CD14-positive monocyte (primary cell): ENCODE measurements around the gene NPR1. TPM values are rescaled to one million over a fixed set of nuclear protein-coding genes. Genes with fewer than 3 reads are reported as not detected.

Source experiments
- DNase-seq, 3 donors: peaks; one replicate each; pipeline ENCODE4 v3.0.0-alpha.2; 2011 to 2022
- H2AFZ ChIP-seq: 2 replicates; pipeline ENCODE4 v1.6.0; 2012; ENCODE audit warnings: mild to moderate bottlenecking, low read depth, low read length, inconsistent platforms; ENCODE audit not compliant: insufficient read depth, poor library complexity, severe bottlenecking
- H3K27ac ChIP-seq, 2 donors: 1 replicate in 1 of 2; 2 replicates in 1 of 2; pipeline ENCODE4 v1.5.1; 2012 to 2013; ENCODE audit warnings: low read length in 2 of 2, control low read depth in 1 of 2, inconsistent platforms in 1 of 2, low read depth in 1 of 2, mild to moderate bottlenecking in 1 of 2
- H3K27me3 ChIP-seq, 2 donors: one replicate each; pipeline versions ENCODE4 v1.6.0 to v1.6.1; 2011 to 2013; ENCODE audit warnings: low read length in 2 of 2; ENCODE audit not compliant: control insufficient read depth in 2 of 2, insufficient read depth in 2 of 2
- H3K36me3 ChIP-seq, 2 donors: replicated peaks in 1 of 2; 1 replicate in 1 of 2; 2 replicates in 1 of 2; pipeline versions ENCODE4 v1.5.1 to v1.6.1; 2012 to 2013; ENCODE audit warnings: low read length in 2 of 2, control low read depth in 1 of 2, inconsistent platforms in 1 of 2, mild to moderate bottlenecking in 1 of 2; ENCODE audit not compliant: insufficient read depth in 2 of 2, control insufficient read depth in 1 of 2
- H3K4me1 ChIP-seq, 2 donors: 1 replicate in 1 of 2; 2 replicates in 1 of 2; pipeline versions ENCODE4 v1.5.1 to v1.6.1; 2012 to 2013; ENCODE audit warnings: low read length in 2 of 2, control low read depth in 1 of 2, inconsistent platforms in 1 of 2, mild to moderate bottlenecking in 1 of 2, moderate library complexity in 1 of 2; ENCODE audit not compliant: insufficient read depth in 2 of 2, control insufficient read depth in 1 of 2
- H3K4me2 ChIP-seq: replicated peaks from 2 replicates; pipeline ENCODE3; 2012; ENCODE audit warnings: low read length, moderate library complexity, mild to moderate bottlenecking; ENCODE audit not compliant: poor library complexity, severe bottlenecking; ENCODE audit errors: extremely low read depth
- H3K4me3 ChIP-seq, 3 experiments: fragments of 200-600 bp in 1 of 3; sonication (generic) in 1 of 3; replicated peaks in 1 of 3; 1 replicate in 2 of 3; 2 replicates in 1 of 3; pipeline ENCODE4 v1.5.1; 2011 to 2013; ENCODE audit warnings: low read length in 3 of 3, mild to moderate bottlenecking in 3 of 3, control low read depth in 2 of 3, low read depth in 2 of 3, inconsistent platforms in 1 of 3, moderate library complexity in 1 of 3
- H3K79me2 ChIP-seq: 2 replicates; pipeline ENCODE4 v1.6.0; 2012; ENCODE audit warnings: mild to moderate bottlenecking, control low read depth, inconsistent platforms, low read length, moderate library complexity; ENCODE audit not compliant: insufficient read depth
- H3K9ac ChIP-seq: 2 replicates; pipeline ENCODE4 v1.6.0; 2017; ENCODE audit warnings: low read length, mild to moderate bottlenecking; ENCODE audit not compliant: insufficient read depth, poor library complexity, severe bottlenecking
- H3K9me3 ChIP-seq, 2 donors: replicated peaks in 1 of 2; 1 replicate in 1 of 2; 2 replicates in 1 of 2; pipeline versions ENCODE4 v1.5.1 to v1.6.1; 2012 to 2013; ENCODE audit warnings: low read length in 2 of 2, control low read depth in 1 of 2; ENCODE audit not compliant: control insufficient read depth in 1 of 2, insufficient read depth in 1 of 2
- H4K20me1 ChIP-seq: 2 replicates; pipeline ENCODE4 v1.6.0; 2012; ENCODE audit warnings: mild to moderate bottlenecking, low read length, control low read depth, moderate library complexity; ENCODE audit not compliant: insufficient read depth
- H3K27ac Mint-ChIP-seq, 7 donors: one replicate each; pipeline ENCODE4 v1.8.0; 2020; ENCODE audit warnings: mild to moderate bottlenecking in 7 of 7, mixed read lengths in 7 of 7, moderate library complexity in 6 of 7, inconsistent platforms in 2 of 7
- H3K27me3 Mint-ChIP-seq, 3 donors: one replicate each; pipeline ENCODE4 v1.8.0; 2021 to 2022; ENCODE audit warnings: low read depth in 3 of 3, mild to moderate bottlenecking in 3 of 3, mixed read lengths in 3 of 3, moderate library complexity in 3 of 3, inconsistent platforms in 1 of 3
- H3K36me3 Mint-ChIP-seq, 2 donors: one replicate each; pipeline ENCODE4 v1.8.0; 2020; ENCODE audit warnings: mixed read lengths in 2 of 2, inconsistent platforms in 1 of 2, mild to moderate bottlenecking in 1 of 2
- H3K4me1 Mint-ChIP-seq: one replicate; pipeline ENCODE4 v1.8.0; 2020; ENCODE audit warnings: mild to moderate bottlenecking, mixed read lengths
- H3K4me3 Mint-ChIP-seq, 2 donors: one replicate each; pipeline ENCODE4 v1.8.0; 2020; ENCODE audit warnings: mild to moderate bottlenecking in 2 of 2, mixed read lengths in 2 of 2, moderate library complexity in 1 of 2
- H3K9me3 Mint-ChIP-seq, 7 donors: one replicate each; pipeline ENCODE4 v1.8.0; 2020 to 2022; ENCODE audit warnings: mixed read lengths in 7 of 7, mild to moderate bottlenecking in 6 of 7, moderate library complexity in 6 of 7, inconsistent platforms in 2 of 7
- CTCF ChIP-seq: fragments of 200-600 bp; IDR thresholded peaks from one replicate; pipeline ENCODE4 v1.8.0; 2022; ENCODE audit warnings: antibody characterized with exemption, mild to moderate bottlenecking
- WGBS: methylation state at CpG from one replicate; pipeline ENCODE4 v1.1.5; 2013; ENCODE audit warnings: missing lambda C conversion rate; ENCODE audit not compliant: insufficient coverage; 5-methylcytosine and 5-hydroxymethylcytosine counted together
- intact Hi-C, 2 donors: fragments of 100-400 bp; cut with micrococcal nuclease; formaldehyde crosslinking; loops; one replicate each; pipeline versions ENCODE4 v1.15.0 to v1.15.1; 2023
- polyA plus RNA-seq, 3 donors: library from polyadenylated mRNA; depleted of rRNA in 1 of 3; unstranded in 2 of 3; stranded (reverse) in 1 of 3; fragments of 300-500 nt in 2 of 3; fragments of >200 nt in 1 of 3; fragmentation: Illumina TruSeq in 2 of 3; gene quantifications; 1 replicate in 2 of 3; 2 replicates in 1 of 3; pipeline ENCODE4 v1.2.3, GENCODE V29; 2012 to 2021

Gene NPR1
- polyA plus RNA-seq, 3 donors, result not detected

GRCh38 chr1:153684892-153685291 lies 6.4 kb downstream of the NPR1 start:
- Mint-ChIP-seq H3K4me1 (peaks cover 15% of the 10 kb centered on the region), H3K4me3 (no peak overlapping the region), H3K36me3 (peaks cover 1 to 4% of the 10 kb centered on the region in 2 donors), H3K27ac (no peak overlapping the region), H3K9me3 (peaks cover 0 to 6% (median under 1%) of the 10 kb centered on the region in 7 donors), H3K27me3 (peaks cover 22 to 31% (median 26%) of the 10 kb centered on the region in 3 donors)
- no peaks in the 10 kb centered on the region for H4K20me1 ChIP-seq
- H3K4me1 ChIP-seq, result peaks cover under 1 to 1% of the 10 kb centered on the region in 2 donors
- H3K9me3 ChIP-seq, result no peaks in the 10 kb centered on the region
- no peak for DNase-seq
- no peak overlapping the region for H3K4me2 ChIP-seq
- 92% methylated on average over 8 of the region's 12 CpGs for WGBS
- no peaks in the 10 kb centered on the region for H3K79me2 ChIP-seq
- H3K9ac ChIP-seq, result no peak overlapping the region
- no peak overlapping the region for H2AFZ ChIP-seq
- no peak for TF ChIP-seq CTCF
- intact Hi-C loops, result no loop called here
- no peaks in the 10 kb centered on the region for H3K36me3 ChIP-seq
- no peak overlapping the region for H3K4me3 ChIP-seq
- no peak overlapping the region for H3K27ac ChIP-seq
- H3K27me3 ChIP-seq, result peaks cover 9 to 27% of the 10 kb centered on the region in 2 donors

DNA sequence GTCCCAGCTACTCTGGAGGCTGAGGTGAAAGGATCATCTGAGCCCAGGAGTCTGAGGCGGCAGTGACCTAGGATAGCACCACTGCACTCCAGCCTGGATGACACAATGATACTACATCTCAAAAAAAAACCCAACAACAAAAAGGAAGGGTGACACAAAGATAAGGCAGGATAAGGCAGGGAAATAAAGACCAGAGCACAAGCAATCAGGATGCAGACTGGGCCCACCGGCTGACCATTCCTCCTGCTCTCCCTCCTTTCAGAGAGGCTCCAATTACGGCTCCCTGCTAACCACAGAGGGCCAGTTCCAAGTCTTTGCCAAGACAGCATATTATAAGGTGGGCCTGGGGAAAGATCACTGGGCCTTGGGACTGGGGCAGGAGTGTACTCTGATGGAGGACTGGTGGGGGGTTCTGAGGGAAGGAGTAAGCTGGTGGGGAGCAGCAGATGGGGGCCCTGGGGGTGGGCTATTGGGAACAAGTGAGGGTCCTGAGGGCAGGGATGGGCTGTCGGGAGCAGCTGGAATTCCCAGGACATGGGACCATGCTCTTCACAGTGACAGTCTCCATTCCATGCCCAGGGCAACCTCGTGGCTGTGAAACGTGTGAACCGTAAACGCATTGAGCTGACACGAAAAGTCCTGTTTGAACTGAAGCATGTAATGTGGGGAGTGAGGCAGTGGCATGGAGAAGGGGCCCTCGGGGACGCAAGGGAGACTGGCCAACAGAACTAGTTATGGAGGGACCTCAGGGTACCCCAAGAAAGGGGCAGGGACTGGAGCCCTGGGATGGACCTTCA lies 7.3 kb downstream of the NPR1 start:
- H3K27me3 Mint-ChIP-seq, result peaks cover 15 to 24% (median 17%) of the 10 kb centered on the region in 3 donors
- Histone ChIP-seq H3K79me2 (no peaks in the 10 kb centered on the region), H3K4me3 (no peak overlapping the region), H3K4me2 (no peak overlapping the region), H3K27me3 (peaks cover 2 to 18% of the 10 kb centered on the region in 2 donors), H3K27ac (no peak overlapping the region), H3K9ac (no peak overlapping the region), H3K9me3 (no peaks in the 10 kb centered on the region), H3K36me3 (no peaks in the 10 kb centered on the region), H4K20me1 (no peaks in the 10 kb centered on the region), H3K4me1 (no peaks in the 10 kb centered on the region), H2AFZ (no peak overlapping the region)
- H3K4me3 Mint-ChIP-seq, result no peak overlapping the region
- no peak overlapping the region for H3K27ac Mint-ChIP-seq
- peaks cover 0 to 3% (median 0%) of the 10 kb centered on the region in 7 donors for H3K9me3 Mint-ChIP-seq
- H3K4me1 Mint-ChIP-seq, result peaks cover 11% of the 10 kb centered on the region
- intact Hi-C loops, result no loop called here
- no peak for DNase-seq
- WGBS, result 86% methylated on average over 8 of the region's 11 CpGs
- H3K36me3 Mint-ChIP-seq, result peaks cover 0 to under 1% of the 10 kb centered on the region in 2 donors
- no peak for TF ChIP-seq CTCF
